GM18526 (cell line): ENCODE results near the gene NDEL1.

Source experiments
- POLR2A ChIP-seq: IDR thresholded peaks from 3 replicates; pipeline ENCODE4 v1.6.1; 2011; ENCODE audit not compliant: insufficient read length; ENCODE audit errors: extremely low read depth

The NDEL1 gene

DNA sequence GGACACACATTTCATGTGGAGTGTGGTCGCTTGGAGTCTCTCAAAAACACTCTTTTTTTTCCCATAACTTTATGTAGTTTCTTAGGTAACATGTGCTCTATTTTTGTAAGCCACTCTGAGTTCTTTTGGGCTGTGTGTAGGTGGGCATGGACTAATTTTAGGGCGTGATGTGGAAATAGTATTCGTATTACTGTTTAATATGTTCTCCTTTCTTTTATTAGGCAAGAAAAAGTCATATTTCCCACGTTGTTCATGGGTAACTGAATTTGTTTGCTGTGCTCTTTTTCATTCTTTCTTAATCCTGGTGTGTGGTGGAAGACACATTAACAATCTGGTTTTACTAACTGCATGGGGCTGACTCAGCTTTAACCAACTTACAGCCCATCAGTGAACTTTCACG lies 27.4 kb downstream of the NDEL1 start:
- no peak for TF ChIP-seq POLR2A

- TF ChIP-seq POLR2A: no peak
Observed at GRCh38 chr17:8464941-8465340, 29.3 kb downstream of the NDEL1 start.

- TF ChIP-seq POLR2A: no peak
Observed at GRCh38 chr17:8465356-8465755, 29.7 kb downstream of the NDEL1 start.

GRCh38 chr17:8465759-8466158 lies 30.1 kb downstream of the NDEL1 start:
- TF ChIP-seq POLR2A: no peak

DNA sequence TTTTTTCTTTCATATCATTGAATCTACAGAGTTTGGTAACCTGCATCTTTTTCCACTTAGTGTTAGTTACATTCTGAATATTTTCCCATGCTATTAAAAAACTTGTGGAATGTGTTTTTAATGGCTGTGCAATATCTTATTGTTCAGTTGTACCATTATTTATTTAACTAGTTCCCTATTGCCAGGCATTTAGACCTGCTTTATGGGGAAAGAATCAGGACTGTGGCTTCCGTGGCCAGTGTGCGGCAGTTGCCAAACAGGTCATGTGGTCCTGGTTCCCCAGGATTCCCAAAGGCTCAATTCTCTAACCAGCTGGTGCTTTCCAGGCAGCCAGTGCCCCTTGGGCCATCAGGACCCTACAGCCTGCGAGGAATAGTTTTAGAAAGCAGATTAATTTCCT lies 30.8 kb downstream of the NDEL1 start:
- no peak for TF ChIP-seq POLR2A

DNA sequence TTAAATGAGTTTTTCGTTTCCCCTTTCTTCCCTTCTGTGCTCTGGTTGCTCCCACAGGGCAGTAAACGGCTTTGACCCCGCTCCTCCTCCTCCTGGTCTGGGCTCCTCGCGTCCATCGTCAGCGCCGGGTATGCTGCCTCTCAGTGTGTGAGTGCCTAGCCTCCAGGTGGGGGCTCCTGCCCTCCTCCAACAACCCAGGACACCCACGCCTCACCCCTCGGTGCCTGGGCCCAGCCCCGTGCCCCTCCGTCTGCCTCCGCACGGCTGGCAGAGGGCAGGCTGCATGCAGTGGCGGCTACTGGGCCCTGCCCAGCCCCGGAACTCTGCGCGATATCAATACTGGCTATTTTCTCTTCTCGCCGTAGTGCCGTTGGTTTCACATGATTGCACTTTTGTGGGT lies 31.2 kb downstream of the NDEL1 start:
- no peak for TF ChIP-seq POLR2A

DNA sequence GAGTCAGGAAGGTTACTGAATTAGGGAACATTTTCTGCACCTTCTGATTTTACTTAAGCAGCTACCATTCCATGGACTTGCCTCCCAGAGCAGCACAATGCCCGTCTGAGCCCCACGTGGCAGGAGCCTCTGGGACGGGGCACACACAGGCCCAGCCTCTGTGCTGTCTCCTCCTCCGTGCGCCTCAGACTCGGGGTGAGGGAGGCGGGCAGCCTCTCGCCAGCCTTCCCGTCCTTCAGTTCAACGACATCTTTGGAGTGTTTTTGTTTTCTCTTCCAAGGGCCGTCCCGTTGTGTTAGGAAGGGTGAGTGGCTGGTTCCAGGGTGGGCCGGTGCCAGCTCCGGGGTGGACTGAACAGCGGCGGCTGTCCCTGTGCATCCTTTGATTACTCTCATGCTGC lies 31.8 kb downstream of the NDEL1 start:
- no peak for TF ChIP-seq POLR2A

- TF ChIP-seq POLR2A: no peak
Observed at GRCh38 chr17:8468127-8468526, 32.4 kb downstream of the NDEL1 start.

DNA sequence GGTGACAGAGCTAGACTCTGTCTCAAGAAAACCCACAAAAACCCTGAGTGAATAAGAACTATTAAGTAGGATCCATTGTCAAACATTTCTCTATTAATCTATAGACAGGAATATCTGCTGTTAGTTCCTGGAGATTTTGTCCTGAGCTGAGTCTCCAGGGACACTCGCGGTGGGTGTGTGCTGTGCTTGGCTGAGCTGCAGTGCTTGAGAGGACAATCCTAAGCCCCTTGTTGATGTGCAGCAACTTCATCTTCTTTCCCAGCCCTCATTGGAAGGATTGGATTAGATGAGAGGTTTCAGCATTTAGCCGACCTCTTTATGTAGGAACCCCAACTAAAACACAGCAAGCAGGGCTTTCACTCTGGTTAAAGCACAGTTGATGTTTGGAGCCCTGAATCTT lies 33.3 kb downstream of the NDEL1 start:
- no peak for TF ChIP-seq POLR2A

DNA sequence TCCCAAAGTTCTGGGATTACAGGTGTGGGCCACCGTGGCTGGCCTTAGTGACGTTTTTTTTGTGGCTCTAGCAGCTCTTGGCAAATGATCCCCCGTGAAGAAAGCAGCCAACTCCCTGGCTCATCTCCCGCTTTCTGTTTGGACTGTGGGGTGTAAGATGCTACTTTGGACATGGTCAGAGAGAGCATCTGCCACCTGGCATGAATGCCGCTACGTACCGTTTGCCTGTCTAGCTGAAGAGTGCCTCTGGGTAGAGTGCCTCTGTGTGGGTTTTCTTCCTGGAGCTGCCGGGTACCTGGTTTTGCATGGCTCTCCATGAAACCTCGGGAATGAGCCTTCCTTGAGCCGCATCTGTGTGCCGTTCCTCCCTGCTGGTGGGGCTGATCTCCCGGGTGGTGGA lies 34.3 kb downstream of the NDEL1 start:
- no peak for TF ChIP-seq POLR2A

DNA sequence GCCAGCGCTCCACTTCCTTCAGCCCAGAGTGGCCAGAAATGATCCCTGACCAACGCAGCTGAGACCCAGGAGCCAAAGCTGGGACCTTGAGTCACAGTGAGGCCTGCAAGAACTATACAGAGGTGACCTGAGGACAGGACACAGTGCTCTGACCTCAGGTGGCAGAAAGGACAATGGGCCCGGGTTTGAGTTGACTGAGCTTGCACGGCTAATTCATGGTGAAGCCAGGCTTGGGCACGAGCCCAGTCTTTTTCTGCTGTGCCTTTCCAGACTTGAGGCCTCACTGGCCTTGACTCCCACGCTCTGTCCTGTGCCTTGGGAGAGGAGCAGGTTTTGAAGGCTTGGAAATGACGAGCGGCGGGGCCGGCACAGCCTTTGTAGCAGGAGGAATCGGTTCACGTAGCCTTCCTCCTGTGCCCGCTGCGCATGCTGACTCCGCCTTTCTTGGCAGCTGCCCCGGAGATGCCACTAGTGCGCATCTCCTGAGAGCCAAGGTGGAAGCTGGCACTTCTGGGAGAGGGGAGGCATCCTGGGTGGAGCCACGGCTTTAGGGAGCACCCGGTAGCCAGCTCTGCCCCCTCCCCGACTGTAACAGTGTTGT lies 34.9 kb downstream of the NDEL1 start:
- no peak for TF ChIP-seq POLR2A

DNA sequence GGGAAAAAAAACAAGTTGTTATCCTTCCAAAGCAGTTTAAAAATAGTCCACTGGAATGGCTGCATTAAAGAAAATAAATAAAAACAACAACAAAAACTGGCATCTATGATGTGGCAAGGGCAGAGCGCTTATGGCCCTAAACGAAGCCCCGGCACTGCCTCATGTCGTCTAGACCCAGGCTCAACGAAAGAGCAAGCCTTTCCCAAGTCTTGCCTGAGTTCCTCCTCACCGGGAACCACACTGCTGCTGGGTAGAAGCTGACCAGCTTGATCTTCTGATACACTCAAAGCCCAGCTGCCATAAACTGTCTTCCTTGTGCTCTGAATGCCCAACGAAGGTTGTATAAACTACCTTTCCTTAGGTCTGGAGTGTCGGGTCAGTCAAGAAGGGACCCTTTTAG lies 37.0 kb downstream of the NDEL1 start:
- no peak for TF ChIP-seq POLR2A

DNA sequence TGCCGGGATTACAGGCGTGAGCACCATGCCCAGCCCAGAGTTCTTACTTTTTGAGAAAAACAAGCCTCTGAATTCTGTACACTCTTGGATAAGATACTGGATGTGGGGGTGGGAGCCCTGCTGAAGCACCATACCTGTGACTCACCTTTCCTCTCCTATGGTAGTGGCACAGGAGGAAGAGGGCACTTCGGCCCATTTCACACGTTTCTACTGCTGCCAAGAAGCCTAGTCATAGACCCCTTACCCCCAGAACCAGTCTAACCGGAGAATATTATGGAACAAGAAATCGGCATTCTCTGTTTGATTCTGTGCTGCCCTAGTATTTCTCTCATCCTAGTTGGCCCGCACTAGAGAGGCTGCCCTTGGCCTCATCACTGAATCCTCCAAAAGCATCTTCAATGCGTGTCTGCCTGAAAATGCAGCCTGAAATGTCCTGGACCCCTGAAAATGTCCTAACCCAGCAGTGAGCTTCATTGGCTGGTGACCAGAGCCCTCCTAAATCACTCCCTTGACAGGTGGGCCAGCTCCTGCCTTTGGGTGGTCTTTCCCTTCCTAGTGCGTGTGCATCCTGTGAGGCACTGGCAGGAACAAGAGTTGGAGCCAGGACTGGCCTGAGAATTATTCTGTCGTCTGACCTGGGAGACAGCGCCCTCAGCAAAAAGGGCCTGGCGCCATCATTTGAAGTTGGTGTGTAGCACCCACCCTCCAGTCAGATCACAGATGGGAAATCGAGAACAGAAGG lies 37.9 kb downstream of the NDEL1 start:
- TF ChIP-seq POLR2A: no peak

DNA sequence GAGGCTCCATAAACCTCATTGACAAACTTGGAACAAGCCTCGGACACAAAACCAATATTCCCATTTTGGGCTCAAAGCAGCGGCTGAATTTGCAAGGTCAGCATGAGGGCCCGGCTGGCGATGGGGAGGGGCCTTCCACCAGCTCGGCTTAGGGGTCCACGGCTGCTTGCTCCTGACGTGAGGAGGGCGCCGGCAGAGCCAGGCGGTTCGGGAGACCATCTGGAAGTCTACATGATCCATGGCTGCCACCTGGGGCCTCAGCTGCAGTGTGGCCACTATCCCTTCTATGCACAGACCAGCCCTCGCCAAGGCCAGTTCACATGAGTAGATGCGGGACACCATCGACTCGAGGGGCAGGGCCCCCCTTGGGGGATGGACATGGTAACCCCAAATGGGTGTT lies 39.1 kb downstream of the NDEL1 start:
- TF ChIP-seq POLR2A: no peak

DNA sequence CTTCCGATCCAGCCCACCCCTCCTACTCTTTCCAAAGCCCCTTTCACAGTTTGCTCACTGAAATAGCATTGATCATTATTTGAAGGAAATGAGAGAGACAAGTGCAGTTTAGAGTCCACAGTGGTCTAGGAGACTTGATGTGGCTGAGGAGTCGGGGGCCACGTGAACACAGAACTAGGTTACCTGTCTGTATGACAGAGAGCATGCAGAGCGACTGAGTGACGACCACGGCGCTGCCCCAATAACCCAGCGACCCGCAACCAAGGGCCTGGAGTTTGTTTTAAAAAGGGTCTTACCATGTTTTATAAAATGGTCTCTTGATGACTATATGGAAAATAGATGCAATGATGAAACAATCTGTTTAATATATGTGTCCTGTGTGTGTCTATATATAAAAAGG lies 39.5 kb downstream of the NDEL1 start:
- no peak for TF ChIP-seq POLR2A

DNA sequence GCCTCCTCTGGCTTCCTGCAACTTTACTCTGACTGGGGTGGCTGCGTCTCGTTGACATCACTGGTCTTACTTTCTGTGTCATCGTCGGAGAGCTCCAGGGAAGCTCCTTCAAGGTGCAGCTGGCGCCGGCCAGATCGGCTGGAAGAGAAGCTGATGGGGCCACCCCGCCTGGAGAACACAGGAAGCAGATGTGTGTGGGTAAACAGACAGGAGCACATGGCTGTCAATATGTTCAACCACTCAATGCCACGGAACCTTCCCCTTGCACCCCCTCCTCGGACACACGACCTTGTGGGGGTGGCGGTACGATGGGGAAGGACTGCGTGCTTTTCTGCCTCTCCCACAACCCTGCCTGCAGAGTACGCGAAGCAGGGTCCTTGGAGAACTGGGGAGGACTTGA lies 40.1 kb downstream of the NDEL1 start:
- no peak for TF ChIP-seq POLR2A

DNA sequence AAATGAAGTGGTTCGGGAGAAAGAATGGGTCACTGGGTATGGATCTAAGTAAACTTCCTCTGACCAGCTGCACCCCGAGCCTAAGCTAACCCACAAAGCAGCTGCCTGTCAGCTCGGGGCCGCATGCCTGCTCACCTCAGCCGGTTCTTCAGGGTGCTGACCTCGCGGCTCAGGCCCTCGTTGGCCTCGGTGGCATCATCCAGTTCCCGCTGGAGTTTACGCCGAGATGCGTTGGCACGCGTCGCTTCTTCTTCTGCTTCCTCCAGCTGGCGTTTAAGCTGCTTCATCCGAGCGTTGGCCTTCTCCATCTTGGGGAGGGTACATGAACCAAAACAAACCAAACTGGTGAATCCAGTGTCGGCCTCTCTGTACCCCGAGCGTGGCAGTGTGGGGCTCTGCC lies 41.1 kb downstream of the NDEL1 start:
- TF ChIP-seq POLR2A: no peak
